ENCODE data around the gene RHBDD1. TPM values are rescaled to one million over a fixed set of nuclear protein-coding genes. Genes with fewer than 3 reads are reported as not detected.

Gene RHBDD1
- total RNA-seq, 1 donor from 2014 or later, result 14.1 TPM

GRCh38 chr2:226984750-226985582, 149.1 kb downstream of the RHBDD1 start:
- no peak overlapping the region for H3K4me3 ChIP-seq (ENCODE audit: low read depth, low read length)
- TF ChIP-seq, protein P1, sequence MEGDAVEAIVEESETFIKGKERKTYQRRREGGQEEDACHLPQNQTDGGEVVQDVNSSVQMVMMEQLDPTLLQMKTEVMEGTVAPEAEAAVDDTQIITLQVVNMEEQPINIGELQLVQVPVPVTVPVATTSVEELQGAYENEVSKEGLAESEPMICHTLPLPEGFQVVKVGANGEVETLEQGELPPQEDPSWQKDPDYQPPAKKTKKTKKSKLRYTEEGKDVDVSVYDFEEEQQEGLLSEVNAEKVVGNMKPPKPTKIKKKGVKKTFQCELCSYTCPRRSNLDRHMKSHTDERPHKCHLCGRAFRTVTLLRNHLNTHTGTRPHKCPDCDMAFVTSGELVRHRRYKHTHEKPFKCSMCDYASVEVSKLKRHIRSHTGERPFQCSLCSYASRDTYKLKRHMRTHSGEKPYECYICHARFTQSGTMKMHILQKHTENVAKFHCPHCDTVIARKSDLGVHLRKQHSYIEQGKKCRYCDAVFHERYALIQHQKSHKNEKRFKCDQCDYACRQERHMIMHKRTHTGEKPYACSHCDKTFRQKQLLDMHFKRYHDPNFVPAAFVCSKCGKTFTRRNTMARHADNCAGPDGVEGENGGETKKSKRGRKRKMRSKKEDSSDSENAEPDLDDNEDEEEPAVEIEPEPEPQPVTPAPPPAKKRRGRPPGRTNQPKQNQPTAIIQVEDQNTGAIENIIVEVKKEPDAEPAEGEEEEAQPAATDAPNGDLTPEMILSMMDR (conservative IDR thresholded peaks at IDR 0.05; ENCODE audit: low read depth, low read length), result peak; percentile 74
- DNase-seq (ENCODE audit: low read depth), result peak; percentile 22

GRCh38 chr2:226985583-226985946, 149.7 kb downstream of the RHBDD1 start:
- TF ChIP-seq, protein P1 (conservative IDR thresholded peaks at IDR 0.05; ENCODE audit: low read depth, low read length), result no peak
- H3K4me3 ChIP-seq (ENCODE audit: low read depth, low read length), result no peak overlapping the region
- no peak for DNase-seq (ENCODE audit: low read depth)

- DNase-seq (ENCODE audit: low read depth), result no peak
- TF ChIP-seq, protein P1 (conservative IDR thresholded peaks at IDR 0.05; ENCODE audit: low read depth, low read length), result no peak
- no peak overlapping the region for H3K4me3 ChIP-seq (ENCODE audit: low read depth, low read length)
These were observed 155.8 kb downstream of the RHBDD1 start for GRCh38 chr2:226991663-226992062.

- no peak for DNase-seq (ENCODE audit: low read depth)
- H3K4me3 ChIP-seq (ENCODE audit: low read depth, low read length), result no peak overlapping the region
- TF ChIP-seq, protein P1 (conservative IDR thresholded peaks at IDR 0.05; ENCODE audit: low read depth, low read length), result no peak
These were observed 157.3 kb downstream of the RHBDD1 start for GRCh38 chr2:226993171-226993570.

DNA sequence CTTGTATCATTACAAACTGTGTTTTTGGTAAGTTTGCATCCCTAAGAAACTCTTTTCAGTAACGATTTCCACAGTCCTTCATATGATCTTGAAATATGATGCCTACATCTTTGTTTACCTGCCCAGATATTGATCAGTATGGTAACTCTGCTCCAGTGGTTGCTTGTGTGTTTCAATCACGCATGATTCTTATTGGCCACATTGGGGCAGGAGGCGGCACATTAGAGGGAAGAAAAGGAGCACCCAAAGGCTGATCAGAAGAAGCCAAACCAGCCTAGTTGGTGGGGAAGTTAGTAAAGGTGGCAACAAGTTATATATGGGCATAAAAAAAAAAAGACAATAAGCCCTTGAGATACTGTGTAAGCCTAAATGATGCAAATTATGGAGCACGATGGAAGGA, 158.9 kb downstream of the RHBDD1 start:
- H3K4me3 ChIP-seq (ENCODE audit: low read depth, low read length), result no peak overlapping the region
- no peak for DNase-seq (ENCODE audit: low read depth)
- TF ChIP-seq, protein P1 (conservative IDR thresholded peaks at IDR 0.05; ENCODE audit: low read depth, low read length), result no peak

DNA sequence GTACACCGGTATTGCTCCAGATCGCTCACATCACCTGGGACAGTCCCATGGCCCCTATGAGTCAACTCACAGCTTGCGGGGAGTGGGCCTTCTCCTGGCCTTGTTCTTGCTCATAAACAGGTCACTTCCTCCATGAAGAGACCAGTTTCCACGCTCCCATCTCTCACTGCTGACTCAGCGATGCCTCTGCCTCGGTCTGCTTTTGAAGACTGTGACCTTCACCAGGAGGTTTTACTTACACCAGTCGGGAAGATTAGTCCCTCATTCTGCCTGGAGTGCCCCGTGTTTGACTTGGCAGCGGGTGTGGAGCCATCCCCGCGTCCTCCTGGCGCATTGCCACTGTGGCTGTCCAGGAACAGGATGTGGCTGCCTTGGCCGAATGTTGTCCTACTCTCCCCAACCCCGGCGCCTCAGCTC, 159.8 kb downstream of the RHBDD1 start:
- DNase-seq (ENCODE audit: low read depth), result peak; percentile 35
- TF ChIP-seq, protein P1 (conservative IDR thresholded peaks at IDR 0.05; ENCODE audit: low read depth, low read length), result no peak
- H3K4me3 ChIP-seq (ENCODE audit: low read depth, low read length), result no peak overlapping the region

- H3K4me3 ChIP-seq (ENCODE audit: low read depth, low read length), result no peak overlapping the region
- no peak for DNase-seq (ENCODE audit: low read depth)
- TF ChIP-seq, protein P1 (conservative IDR thresholded peaks at IDR 0.05; ENCODE audit: low read depth, low read length), result no peak
These were observed 163.8 kb downstream of the RHBDD1 start for GRCh38 chr2:226999661-227000060.

Data from epithelial cell of proximal tubule (primary cell).